GM18520 (cell line): ENCODE data around the gene SELENBP1.
"Not testable (repeated sequence)": the region's sequence is repeated elsewhere in the genome, so short reads cannot be mapped to it uniquely, and the experiment has no call there.

Source experiments
- ATAC-seq: cut with Tn5 transposase; IDR thresholded peaks from one replicate; pipeline ENCODE4 v1.9.1; 2021; ENCODE audit not compliant: unreplicated experiment

Gene SELENBP1

GRCh38 chr1:151372058-151372934 lies at the start of gene SELENBP1:
TSS of gene SELENBP1 (minus strand) at chr1:151372705. CDS start at chr1:151372641, 64 bp downstream.
- no peak for ATAC-seq

GRCh38 chr1:151419819-151420218 lies 47.3 kb upstream of the SELENBP1 start:
- no peak for ATAC-seq

- no peak for ATAC-seq
Observed at GRCh38 chr1:151418081-151418480, 45.6 kb upstream of the SELENBP1 start.

GRCh38 chr1:151416231-151416630 lies 43.7 kb upstream of the SELENBP1 start:
- ATAC-seq, result no peak

GRCh38 chr1:151411884-151412283 lies 39.4 kb upstream of the SELENBP1 start:
- ATAC-seq, result no peak

GRCh38 chr1:151408891-151409290 lies 36.4 kb upstream of the SELENBP1 start:
- ATAC-seq, result no peak

- ATAC-seq, result no peak
Observed at GRCh38 chr1:151407304-151407703, 34.8 kb upstream of the SELENBP1 start.

- ATAC-seq, result no peak
Observed at GRCh38 chr1:151406176-151406575, 33.7 kb upstream of the SELENBP1 start.

- ATAC-seq, result no peak
Observed at GRCh38 chr1:151405187-151405951, 32.9 kb upstream of the SELENBP1 start.

- ATAC-seq, result no peak
Observed at GRCh38 chr1:151403612-151404011, 31.1 kb upstream of the SELENBP1 start.

GRCh38 chr1:151402764-151403163 lies 30.3 kb upstream of the SELENBP1 start:
- no peak for ATAC-seq

- no peak for ATAC-seq
Observed at GRCh38 chr1:151401860-151402259, 29.4 kb upstream of the SELENBP1 start.

- ATAC-seq, result no peak
Observed at GRCh38 chr1:151401125-151401788, 28.8 kb upstream of the SELENBP1 start.

- ATAC-seq, result peak; percentile 76
Observed at GRCh38 chr1:151399324-151400171, 27.0 kb upstream of the SELENBP1 start, which contains the start of gene PSMB4. TSS of gene PSMB4 (plus strand) at chr1:151399573. CDS start at chr1:151399588, 15 bp downstream.

- ATAC-seq, result not testable (repeated sequence)
Observed at GRCh38 chr1:151396265-151396664, 23.8 kb upstream of the SELENBP1 start.

- no peak for ATAC-seq
Observed at GRCh38 chr1:151393583-151393982, 21.1 kb upstream of the SELENBP1 start.

- ATAC-seq, result no peak
Observed at GRCh38 chr1:151391079-151391563, 18.6 kb upstream of the SELENBP1 start.

- not testable (repeated sequence) for ATAC-seq
Observed at GRCh38 chr1:151390221-151391078, 17.9 kb upstream of the SELENBP1 start.

- ATAC-seq, result no peak
Observed at GRCh38 chr1:151386002-151386401, 13.5 kb upstream of the SELENBP1 start.
